IPS DF 19.7 (cell line): ENCODE measurements around the gene SLC12A1.

Source experiments
- DNase-seq: peaks from one replicate; pipeline ENCODE4 v3.0.0-alpha.2; 2013; ENCODE audit warnings: low read depth, low spot score

Gene SLC12A1

DNA sequence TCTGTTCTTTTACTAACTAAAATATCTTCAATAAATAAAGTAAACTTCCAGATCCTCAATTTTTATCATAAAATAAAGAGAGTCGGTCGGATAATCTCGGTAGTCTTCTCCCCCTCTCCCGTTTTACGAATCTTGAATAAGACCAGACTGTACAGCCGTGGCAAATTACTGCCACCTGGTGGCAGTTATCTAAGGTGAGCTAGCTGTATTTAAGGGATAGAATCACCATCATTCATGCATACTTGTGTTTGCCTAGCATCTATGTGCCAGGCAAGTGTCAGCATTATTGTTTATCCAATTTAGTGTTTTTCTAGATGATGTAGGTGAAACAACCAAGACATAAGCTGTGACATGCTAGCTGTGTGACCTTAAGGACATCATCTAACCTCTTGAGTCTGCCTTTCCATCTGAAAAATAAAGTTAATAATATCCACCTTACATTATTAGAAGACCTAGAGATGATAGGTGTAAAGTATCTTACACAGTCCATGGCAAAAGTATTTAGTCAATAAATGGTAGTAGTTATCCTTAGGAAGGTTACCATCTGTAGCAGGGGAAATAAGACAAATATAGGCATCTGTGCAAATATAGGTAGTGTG is 146.5 kb downstream of the SLC12A1 start:
- peak; percentile 35 for DNase-seq
